ENCODE results near the gene PDLIM5.
A peak's percentile ranks its signal among the peaks of the same experiment; 100 is the strongest.
"Not testable (repeated sequence)": the region's sequence is repeated elsewhere in the genome, so short reads cannot be mapped to it uniquely, and the experiment has no call there.

PDLIM5 gene

GRCh38 chr4:94451695-94452475, at the start of gene PDLIM5:
Gene PDLIM5, plus strand, starts transcription at chr4:94451942. Its CDS starts 3,347 bp downstream, at chr4:94455289.
- DNase-seq: peak; percentile 86

GRCh38 chr4:94402439-94402838, 49.3 kb upstream of the PDLIM5 start:
- not testable (repeated sequence) for DNase-seq

GRCh38 chr4:94403751-94404150, 48.0 kb upstream of the PDLIM5 start:
- DNase-seq: no peak

GRCh38 chr4:94406668-94407437, 44.9 kb upstream of the PDLIM5 start:
- peak; percentile 44 for DNase-seq

GRCh38 chr4:94407846-94408245, 43.9 kb upstream of the PDLIM5 start:
- DNase-seq: no peak

- no peak for DNase-seq
These were observed 43.0 kb upstream of the PDLIM5 start for GRCh38 chr4:94408549-94409374.

- no peak for DNase-seq
These were observed 42.4 kb upstream of the PDLIM5 start for GRCh38 chr4:94409375-94409679.

- DNase-seq: no peak
These were observed 41.8 kb upstream of the PDLIM5 start for GRCh38 chr4:94409962-94410361.

GRCh38 chr4:94410678-94411206, 41.0 kb upstream of the PDLIM5 start:
- no peak for DNase-seq

GRCh38 chr4:94411296-94411695, 40.4 kb upstream of the PDLIM5 start:
- no peak for DNase-seq

- no peak for DNase-seq
These were observed 39.6 kb upstream of the PDLIM5 start for GRCh38 chr4:94412019-94412657.

- DNase-seq: no peak
These were observed 39.1 kb upstream of the PDLIM5 start for GRCh38 chr4:94412658-94413038.

GRCh38 chr4:94413085-94413840, 38.5 kb upstream of the PDLIM5 start:
- DNase-seq: no peak

GRCh38 chr4:94414907-94415306, 36.8 kb upstream of the PDLIM5 start:
- DNase-seq: no peak

- DNase-seq: no peak
These were observed 36.3 kb upstream of the PDLIM5 start for GRCh38 chr4:94415448-94415847.

GRCh38 chr4:94416335-94416734, 35.4 kb upstream of the PDLIM5 start:
- DNase-seq: no peak

- no peak for DNase-seq
These were observed 34.8 kb upstream of the PDLIM5 start for GRCh38 chr4:94416981-94417380.

GRCh38 chr4:94419549-94419948, 32.2 kb upstream of the PDLIM5 start:
- DNase-seq: no peak

GRCh38 chr4:94419956-94420355, 31.8 kb upstream of the PDLIM5 start:
- no peak for DNase-seq

- DNase-seq: no peak
These were observed 31.4 kb upstream of the PDLIM5 start for GRCh38 chr4:94420356-94420755.

- DNase-seq: no peak
These were observed 25.0 kb upstream of the PDLIM5 start for GRCh38 chr4:94426783-94427182.

- no peak for DNase-seq
These were observed 22.9 kb upstream of the PDLIM5 start for GRCh38 chr4:94428884-94429283.

All from stimulated activated CD4-positive, alpha-beta T cell treated with anti-CD3 and anti-CD28 coated beads, Interleukin-12 subunit alpha, Interleukin-12 subunit beta, amount 100 ng/mL, for 4 hours (primary cell).